RWPE2 (cell line): ENCODE measurements around the gene NDUFS6.

Experiments used
- ATAC-seq: fragments of 200-7000 bp; cut with Tn5 transposase; 3 replicates; pipeline ENCODE4 v1.9.1; 2021; ENCODE audit warnings: low read depth
- DNase-seq: peaks from one replicate; pipeline ENCODE4 v3.0.0-alpha.2; 2020; ENCODE audit warnings: low spot score
- H3K27ac ChIP-seq: fragments of 450-650 bp; 2 replicates; pipeline ENCODE4 v1.5.1; 2017; ENCODE audit warnings: mild to moderate bottlenecking; ENCODE audit not compliant: poor library complexity, severe bottlenecking
- H3K27me3 ChIP-seq: fragments of 250-450 bp; sonication (Bioruptor Pico); 2 replicates; pipeline ENCODE4 v1.5.1; 2021; ENCODE audit warnings: mild to moderate bottlenecking, moderate library complexity; ENCODE audit not compliant: insufficient read depth, poor library complexity, severe bottlenecking
- H3K36me3 ChIP-seq: fragments of 250-450 bp; sonication (Bioruptor Pico); 2 replicates; pipeline ENCODE4 v1.5.1; 2020; ENCODE audit warnings: low read depth, mild to moderate bottlenecking, moderate library complexity
- H3K4me1 ChIP-seq: fragments of 250-450 bp; sonication (Bioruptor Pico); 2 replicates; pipeline ENCODE4 v1.5.1; 2021; ENCODE audit warnings: mild to moderate bottlenecking, moderate library complexity; ENCODE audit not compliant: insufficient read depth, poor library complexity, severe bottlenecking
- H3K4me3 ChIP-seq: fragments of 250-450 bp; sonication (Bioruptor Pico); 2 replicates; pipeline ENCODE4 v1.5.1; 2021; ENCODE audit warnings: mild to moderate bottlenecking, moderate library complexity; ENCODE audit not compliant: severe bottlenecking
- H3K9me3 ChIP-seq: fragments of 250-450 bp; sonication (Bioruptor Pico); 2 replicates; pipeline ENCODE4 v1.5.1; 2021; ENCODE audit warnings: mild to moderate bottlenecking, moderate library complexity; ENCODE audit not compliant: severe bottlenecking
- CTCF ChIP-seq: fragments of 450-650 bp; IDR thresholded peaks from one replicate; pipeline ENCODE4 v1.5.1; 2017; ENCODE audit warnings: mild to moderate bottlenecking, moderate library complexity; ENCODE audit not compliant: poor library complexity, severe bottlenecking

The NDUFS6 gene

GRCh38 chr5:1778138-1779020 lies 22.8 kb upstream of the NDUFS6 start:
- H3K9me3 ChIP-seq: no peaks in the 10 kb centered on the region
- H3K27ac ChIP-seq: no peak overlapping the region
- TF ChIP-seq CTCF: no peak
- H3K4me1 ChIP-seq: no peaks in the 10 kb centered on the region
- ATAC-seq (0 out of 3 replicates have a peak, but pooled peaks have one; percentile 10), DNase-seq (peak; percentile 58)
- H3K27me3 ChIP-seq: no peaks in the 10 kb centered on the region
- H3K36me3 ChIP-seq: no peaks in the 10 kb centered on the region
- H3K4me3 ChIP-seq: no peak overlapping the region

- Histone ChIP-seq H3K27me3 (no peaks in the 10 kb centered on the region), H3K27ac (no peak overlapping the region), H3K4me1 (no peaks in the 10 kb centered on the region), H3K9me3 (no peaks in the 10 kb centered on the region), H3K36me3 (no peaks in the 10 kb centered on the region), H3K4me3 (no peak overlapping the region)
- no peak for ATAC-seq
- peak; percentile 61 for DNase-seq
- TF ChIP-seq CTCF: no peak
Observed at GRCh38 chr5:1779021-1779680, 22.1 kb upstream of the NDUFS6 start.

GRCh38 chr5:1779782-1780613 lies 21.2 kb upstream of the NDUFS6 start:
- Histone ChIP-seq H3K9me3 (no peaks in the 10 kb centered on the region), H3K36me3 (no peaks in the 10 kb centered on the region), H3K27me3 (no peaks in the 10 kb centered on the region), H3K27ac (no peak overlapping the region), H3K4me1 (no peaks in the 10 kb centered on the region), H3K4me3 (no peak overlapping the region)
- ATAC-seq (no peak), DNase-seq (peak; percentile 70)
- no peak for TF ChIP-seq CTCF

- no peak overlapping the region for H3K4me3 ChIP-seq
- DNase-seq (no peak), ATAC-seq (no peak)
- no peaks in the 10 kb centered on the region for H3K4me1 ChIP-seq
- H3K27me3 ChIP-seq: no peaks in the 10 kb centered on the region
- H3K36me3 ChIP-seq: no peaks in the 10 kb centered on the region
- no peak overlapping the region for H3K27ac ChIP-seq
- no peaks in the 10 kb centered on the region for H3K9me3 ChIP-seq
- TF ChIP-seq CTCF: no peak
Observed at GRCh38 chr5:1780614-1780930, 20.6 kb upstream of the NDUFS6 start.
